K562 (cell line): ENCODE measurements around the gene TNF. TPM values are rescaled to one million over a fixed set of nuclear protein-coding genes. Genes with fewer than 3 reads are reported as not detected.

ENCODE experiments used
- ARNT ChIP-seq, 2 experiments: fragments of 450-650 bp; IDR thresholded peaks; 2 replicates each; pipeline ENCODE4 v1.6.1; 2016; ENCODE audit warnings: mild to moderate bottlenecking in 1 of 2
- BRD9 ChIP-seq: fragments of 450-650 bp; IDR thresholded peaks from 2 replicates; pipeline ENCODE4 v1.6.1; 2018; ENCODE audit warnings: low read depth; ENCODE audit not compliant: partially characterized antibody
- ELF4 ChIP-seq: fragments of 450-650 bp; formaldehyde crosslinking; IDR thresholded peaks from 2 replicates; pipeline ENCODE4 v1.4.0; 2022; ENCODE audit warnings: missing genetic modification characterization
- FOSL1 ChIP-seq: fragments of 200-800 bp; sonication (Bioruptor generic); conservative IDR thresholded peaks from 2 replicates; pipeline ENCODE4 v1.6.1; 2016; ENCODE audit warnings: missing genetic modification characterization, missing compliant biosample characterization
- GTF2E2 ChIP-seq: fragments of 200-800 bp; sonication (Bioruptor generic); IDR thresholded peaks from 2 replicates; pipeline ENCODE4 v1.6.1; 2016; ENCODE audit warnings: missing genetic modification characterization, missing compliant biosample characterization
- HDAC1 ChIP-seq, 2 experiments: fragments of 450-650 bp; IDR thresholded peaks; 2 replicates each; pipeline ENCODE4 v1.6.1; 2016 to 2017; ENCODE audit warnings: inconsistent platforms in 1 of 2, mild to moderate bottlenecking in 1 of 2, moderate library complexity in 1 of 2
- HDAC2 ChIP-seq: fragments of 450-650 bp; IDR thresholded peaks from 2 replicates; pipeline ENCODE4 v1.6.1; 2016; ENCODE audit warnings: mild to moderate bottlenecking
- HEY1 ChIP-seq: fragments of 250-450 bp; sonication (Bioruptor Pico); IDR thresholded peaks from 2 replicates; pipeline ENCODE4 v1.5.0; 2020; ENCODE audit warnings: mild to moderate bottlenecking, moderate library complexity, borderline replicate concordance
- KDM5B ChIP-seq: fragments of 200-600 bp; sonication (generic); IDR thresholded peaks from 2 replicates; pipeline ENCODE4 v1.6.1; 2012; ENCODE audit warnings: low read depth, mild to moderate bottlenecking, moderate library complexity, low read length, control low read depth, inconsistent platforms; ENCODE audit not compliant: insufficient replicate concordance
- NCOA4 ChIP-seq: fragments of 450-650 bp; IDR thresholded peaks from 2 replicates; pipeline ENCODE4 v1.6.1; 2018; ENCODE audit warnings: mild to moderate bottlenecking; ENCODE audit not compliant: partially characterized antibody
- NONO ChIP-seq, 2 experiments: fragments of 200-400 bp in 1 of 2; fragments of 450-650 bp in 1 of 2; formaldehyde crosslinking in 1 of 2; IDR thresholded peaks; 2 replicates each; pipeline ENCODE4 v1.6.1; 2017; ENCODE audit warnings: low read depth in 2 of 2, mild to moderate bottlenecking in 2 of 2, moderate library complexity in 2 of 2, low read length in 1 of 2
- NR1H2 ChIP-seq: sonication (generic); formaldehyde crosslinking; IDR thresholded peaks from 2 replicates; pipeline ENCODE4 v1.4.0; 2020; ENCODE audit warnings: mild to moderate bottlenecking, missing genetic modification reagents
- PRMT5 ChIP-seq: sonication (generic); formaldehyde crosslinking; IDR thresholded peaks from 2 replicates; pipeline ENCODE4 v1.5.0; 2020; ENCODE audit warnings: missing genetic modification reagents
- RBM15 ChIP-seq: fragments of 200-400 bp; formaldehyde crosslinking; IDR thresholded peaks from 2 replicates; pipeline ENCODE4 v1.6.1; 2018; ENCODE audit warnings: mild to moderate bottlenecking, low read length, moderate library complexity; ENCODE audit not compliant: insufficient read depth
- SIN3A ChIP-seq, 2 experiments: fragments of 150-350 bp in 1 of 2; IDR thresholded peaks; 2 replicates each; pipeline ENCODE4 v1.6.1; 2011 to 2016; ENCODE audit warnings: borderline replicate concordance in 2 of 2, low read depth in 2 of 2, low read length in 2 of 2, mild to moderate bottlenecking in 2 of 2, moderate library complexity in 2 of 2; ENCODE audit not compliant: control insufficient read depth in 1 of 2
- SMARCE1 ChIP-seq: fragments of 450-650 bp; IDR thresholded peaks from 2 replicates; pipeline ENCODE4 v1.7.1; 2016; ENCODE audit warnings: mild to moderate bottlenecking
- TGIF2 ChIP-seq: sonication (generic); formaldehyde crosslinking; IDR thresholded peaks from 2 replicates; pipeline ENCODE4 v1.8.1; 2022; ENCODE audit warnings: mild to moderate bottlenecking, missing genetic modification reagents, moderate library complexity
- ZEB2 ChIP-seq: fragments of 450-650 bp; IDR thresholded peaks from 2 replicates; pipeline ENCODE4 v1.6.1; 2016
- ZNF589 ChIP-seq: fragments of 200-800 bp; sonication (Bioruptor generic); IDR thresholded peaks from 2 replicates; pipeline ENCODE4 v1.6.1; 2016; ENCODE audit warnings: low read depth, missing genetic modification characterization, missing compliant biosample characterization
- polyA plus RNA-seq, 8 experiments: library from polyadenylated mRNA; depleted of rRNA in 4 of 8; stranded (reverse) in 5 of 8; unstranded in 3 of 8; fragments of >200 nt; fragmentation: Nextera tagmentation in 2 of 8; fragmentation: Illumina TruSeq in 1 of 8; extraction: Ambion mirVana in 2 of 8; extraction: Trizol in 1 of 8; gene quantifications; 2 replicates each; pipeline versions ENCODE4 v1.2.1 to v1.2.3, GENCODE V29; 2011 to 2014; ENCODE audit warnings: inconsistent platforms in 1 of 8, missing spikeins in 1 of 8
- total RNA-seq, 7 experiments: library from RNA; depleted of rRNA in 6 of 7; stranded (reverse); fragments of >200 nt in 6 of 7; fragmentation: Illumina TruSeq in 2 of 7; extraction: Trizol in 2 of 7; gene quantifications; 2 replicates each; pipeline versions ENCODE4 v1.2.1 to v1.2.3, GENCODE V29; 2011 to 2021; ENCODE audit warnings: low replicate concordance in 1 of 7
- TF ChIP-seq, protein P1 (sequence below): fragments of 250-450 bp; sonication (Bioruptor Pico); IDR thresholded peaks from 2 replicates; pipeline ENCODE4 v1.5.0; 2021
- TF ChIP-seq, protein P2 (sequence below): fragments of 250-450 bp; sonication (Bioruptor Pico); IDR thresholded peaks from 2 replicates; pipeline ENCODE4 v1.4.0; 2020
- TF ChIP-seq, protein P3 (sequence below): sonication (generic); formaldehyde crosslinking; IDR thresholded peaks from 2 replicates; pipeline ENCODE4 v1.9.0; 2022; ENCODE audit warnings: mild to moderate bottlenecking, missing genetic modification reagents

TNF gene
- total and polyA plus RNA-seq, 9 of the 15 experiments (the other 6 are each of a cell fraction or from before 2014, with no cell fraction given), result 0.08 to 0.40 TPM; not detected in 7

DNA sequence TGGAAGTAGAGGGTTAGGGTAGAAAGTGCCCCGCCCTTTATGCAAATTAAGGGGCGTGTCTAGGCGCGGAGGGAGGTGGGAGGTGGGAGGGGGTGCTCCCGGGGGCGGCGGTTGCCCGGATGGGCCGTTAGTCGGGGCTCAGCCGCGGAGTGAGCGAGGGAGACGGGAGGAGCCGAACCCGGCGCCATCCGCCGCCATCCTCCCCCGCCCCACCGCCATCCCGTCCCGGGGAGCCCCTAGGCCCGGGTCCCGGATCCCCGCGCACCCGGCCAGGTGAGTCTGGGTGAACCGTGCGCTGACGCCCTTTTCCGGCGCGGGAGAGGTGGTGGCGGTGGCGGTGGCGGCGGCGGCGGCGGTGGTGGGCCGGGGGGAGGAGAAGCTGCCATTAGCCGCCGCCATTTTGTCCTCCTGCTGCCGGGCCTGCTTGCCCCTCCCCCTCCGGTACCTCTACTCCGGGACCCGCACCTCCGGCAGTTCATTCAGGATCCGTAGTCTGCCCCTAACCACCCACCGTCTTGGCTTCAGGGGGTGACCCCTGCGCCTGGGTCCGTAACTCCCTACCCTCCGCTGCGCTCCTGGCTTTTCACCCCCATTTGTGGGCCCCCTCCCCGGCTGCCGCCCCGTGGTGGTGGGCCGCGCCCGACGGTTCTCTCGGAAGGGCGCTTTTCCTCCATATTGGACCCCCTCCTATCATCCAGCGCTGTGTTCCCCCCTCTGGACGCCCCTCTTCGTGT lies 45.4 kb downstream of the TNF start, which contains the start of gene PRRC2A (continued):
- TF ChIP-seq RBM15 (no peak), NCOA4 (no peak), PRMT5 (CRISPR knock-in tag) (peak; percentile 60; the same call in 1 of the 2 replicates), SMARCE1 (no peak), HDAC1 (IDR thresholded peaks at IDR 0.05) (0 out of 4 replicates have a peak, but pooled peaks of 1 of the 2 experiments have one; percentile 74), ZEB2 (no peak), FOSL1 (tag) (peak; percentile 8; the same call in 1 of the 2 replicates), ZNF589 (no peak), GTF2E2 (tag) (peak; percentile 98), ELF4 (CRISPR knock-in tag) (peak; percentile 58; the same call in 1 of the 2 replicates), SIN3A (IDR thresholded peaks at IDR 0.05; ENCODE audit: borderline replicate concordance in 2 of 2, control insufficient read depth in 1 of 2, low read depth in 2 of 2, low read length in 2 of 2) (peak in 1 of 2 experiments; percentile 83; a peak in 2 of 4 replicates), TGIF2 (peak; percentile 84), ARNT (IDR thresholded peaks at IDR 0.05) (no peak), BRD9 (peak; percentile 92), HDAC2 (peak; percentile 55; the same call in 1 of the 2 replicates), NR1H2 (CRISPR knock-in tag) (peak; percentile 22; the same call in 1 of the 2 replicates), HEY1 (CRISPR knock-in tag) (0 out of 2 replicates have a peak, but pooled peaks have one; percentile 13), KDM5B (peak; percentile 85), NONO (IDR thresholded peaks at IDR 0.05; ENCODE audit: low read depth in 2 of 2, low read length in 1 of 2) (peak; percentile 80 to 87; a peak in 3 of 4 replicates)
- TF ChIP-seq, protein P1, sequence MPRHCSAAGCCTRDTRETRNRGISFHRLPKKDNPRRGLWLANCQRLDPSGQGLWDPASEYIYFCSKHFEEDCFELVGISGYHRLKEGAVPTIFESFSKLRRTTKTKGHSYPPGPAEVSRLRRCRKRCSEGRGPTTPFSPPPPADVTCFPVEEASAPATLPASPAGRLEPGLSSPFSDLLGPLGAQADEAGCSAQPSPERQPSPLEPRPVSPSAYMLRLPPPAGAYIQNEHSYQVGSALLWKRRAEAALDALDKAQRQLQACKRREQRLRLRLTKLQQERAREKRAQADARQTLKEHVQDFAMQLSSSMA (CRISPR knock-in tag), result peak; percentile 68; the same call in 1 of the 2 replicates
- TF ChIP-seq, protein P2, sequence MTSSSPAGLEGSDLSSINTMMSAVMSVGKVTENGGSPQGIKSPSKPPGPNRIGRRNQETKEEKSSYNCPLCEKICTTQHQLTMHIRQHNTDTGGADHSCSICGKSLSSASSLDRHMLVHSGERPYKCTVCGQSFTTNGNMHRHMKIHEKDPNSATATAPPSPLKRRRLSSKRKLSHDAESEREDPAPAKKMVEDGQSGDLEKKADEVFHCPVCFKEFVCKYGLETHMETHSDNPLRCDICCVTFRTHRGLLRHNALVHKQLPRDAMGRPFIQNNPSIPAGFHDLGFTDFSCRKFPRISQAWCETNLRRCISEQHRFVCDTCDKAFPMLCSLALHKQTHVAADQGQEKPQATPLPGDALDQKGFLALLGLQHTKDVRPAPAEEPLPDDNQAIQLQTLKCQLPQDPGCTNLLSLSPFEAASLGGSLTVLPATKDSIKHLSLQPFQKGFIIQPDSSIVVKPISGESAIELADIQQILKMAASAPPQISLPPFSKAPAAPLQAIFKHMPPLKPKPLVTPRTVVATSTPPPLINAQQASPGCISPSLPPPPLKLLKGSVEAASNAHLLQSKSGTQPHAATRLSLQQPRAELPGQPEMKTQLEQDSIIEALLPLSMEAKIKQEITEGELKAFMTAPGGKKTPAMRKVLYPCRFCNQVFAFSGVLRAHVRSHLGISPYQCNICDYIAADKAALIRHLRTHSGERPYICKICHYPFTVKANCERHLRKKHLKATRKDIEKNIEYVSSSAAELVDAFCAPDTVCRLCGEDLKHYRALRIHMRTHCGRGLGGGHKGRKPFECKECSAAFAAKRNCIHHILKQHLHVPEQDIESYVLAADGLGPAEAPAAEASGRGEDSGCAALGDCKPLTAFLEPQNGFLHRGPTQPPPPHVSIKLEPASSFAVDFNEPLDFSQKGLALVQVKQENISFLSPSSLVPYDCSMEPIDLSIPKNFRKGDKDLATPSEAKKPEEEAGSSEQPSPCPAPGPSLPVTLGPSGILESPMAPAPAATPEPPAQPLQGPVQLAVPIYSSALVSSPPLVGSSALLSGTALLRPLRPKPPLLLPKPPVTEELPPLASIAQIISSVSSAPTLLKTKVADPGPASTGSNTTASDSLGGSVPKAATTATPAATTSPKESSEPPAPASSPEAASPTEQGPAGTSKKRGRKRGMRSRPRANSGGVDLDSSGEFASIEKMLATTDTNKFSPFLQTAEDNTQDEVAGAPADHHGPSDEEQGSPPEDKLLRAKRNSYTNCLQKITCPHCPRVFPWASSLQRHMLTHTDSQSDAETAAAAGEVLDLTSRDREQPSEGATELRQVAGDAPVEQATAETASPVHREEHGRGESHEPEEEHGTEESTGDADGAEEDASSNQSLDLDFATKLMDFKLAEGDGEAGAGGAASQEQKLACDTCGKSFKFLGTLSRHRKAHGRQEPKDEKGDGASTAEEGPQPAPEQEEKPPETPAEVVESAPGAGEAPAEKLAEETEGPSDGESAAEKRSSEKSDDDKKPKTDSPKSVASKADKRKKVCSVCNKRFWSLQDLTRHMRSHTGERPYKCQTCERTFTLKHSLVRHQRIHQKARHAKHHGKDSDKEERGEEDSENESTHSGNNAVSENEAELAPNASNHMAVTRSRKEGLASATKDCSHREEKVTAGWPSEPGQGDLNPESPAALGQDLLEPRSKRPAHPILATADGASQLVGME, result peak; percentile 9; the same call in 1 of the 2 replicates
- TF ChIP-seq, protein P3, sequence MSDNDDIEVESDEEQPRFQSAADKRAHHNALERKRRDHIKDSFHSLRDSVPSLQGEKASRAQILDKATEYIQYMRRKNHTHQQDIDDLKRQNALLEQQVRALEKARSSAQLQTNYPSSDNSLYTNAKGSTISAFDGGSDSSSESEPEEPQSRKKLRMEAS, result peak; percentile 74
